GM19193 (cell line): ENCODE measurements around the gene EYA4.

Experiments used
- POLR2A ChIP-seq: IDR thresholded peaks from 4 replicates; pipeline ENCODE4 v1.6.1; 2011; ENCODE audit not compliant: insufficient read depth, insufficient read length; ENCODE audit errors: extremely low read depth

Gene EYA4

DNA sequence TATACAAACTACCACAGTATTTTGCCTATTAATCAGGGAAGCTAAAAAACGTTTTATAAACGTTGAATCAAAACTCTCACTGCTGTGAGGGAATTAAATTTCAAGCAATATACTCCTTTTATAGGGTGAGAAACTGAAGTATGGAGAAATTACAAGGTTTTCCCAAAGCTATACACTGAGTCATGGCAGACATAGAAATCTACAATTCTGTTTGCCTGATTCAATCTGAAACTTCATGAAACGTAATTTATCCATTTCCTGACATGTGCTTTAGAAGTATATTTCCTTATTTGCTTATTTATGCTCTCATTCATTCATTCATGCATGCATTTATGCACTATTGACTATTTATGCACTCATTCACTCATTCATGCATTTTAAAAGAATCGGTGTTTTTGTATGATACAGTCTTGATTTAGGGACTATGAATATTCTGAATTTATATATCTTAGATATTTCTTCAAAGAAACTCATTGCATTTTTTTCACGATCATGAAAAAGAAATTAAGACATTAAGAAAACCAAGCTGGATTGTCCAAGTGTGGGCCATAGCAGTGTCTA is 16.5 kb downstream of the EYA4 start:
- TF ChIP-seq POLR2A, result no peak

DNA sequence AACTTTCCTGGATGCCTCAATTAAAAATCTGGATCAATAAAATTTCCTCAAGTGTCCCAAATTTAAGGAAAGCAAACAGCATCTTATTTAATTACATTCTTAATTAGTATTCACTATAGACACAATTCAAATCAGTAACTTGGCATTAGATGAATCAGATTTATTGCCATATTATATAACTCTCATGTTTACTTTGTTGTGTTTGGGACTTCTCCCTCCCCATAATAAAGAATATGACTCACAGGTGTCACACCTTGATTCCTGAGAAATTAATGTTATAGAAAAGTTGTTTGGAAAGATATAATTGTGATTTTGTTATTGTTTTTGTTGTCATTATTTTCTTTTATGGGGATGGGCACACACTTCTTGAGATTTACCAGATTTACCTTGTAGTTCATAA is 18.4 kb downstream of the EYA4 start:
- no peak for TF ChIP-seq POLR2A

DNA sequence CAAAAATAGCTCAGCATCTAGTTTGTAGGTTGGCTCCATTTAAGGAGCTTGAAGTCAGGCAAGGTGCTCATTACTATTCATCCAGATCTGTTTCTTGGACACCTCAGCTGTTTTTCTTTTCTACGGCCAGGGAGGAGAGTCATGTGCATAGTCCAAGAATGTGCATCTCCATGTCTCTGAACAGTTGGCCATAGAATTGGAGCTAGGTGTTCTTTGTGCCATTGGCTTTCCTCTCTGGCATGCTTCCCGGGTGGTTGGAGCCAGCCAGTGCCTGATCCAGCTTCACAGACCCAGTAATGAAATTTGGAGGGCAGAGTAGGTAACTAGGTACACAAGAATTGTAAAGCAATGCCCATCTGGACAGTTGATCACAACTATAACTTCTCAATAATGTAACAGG is 21.6 kb downstream of the EYA4 start:
- no peak for TF ChIP-seq POLR2A

DNA sequence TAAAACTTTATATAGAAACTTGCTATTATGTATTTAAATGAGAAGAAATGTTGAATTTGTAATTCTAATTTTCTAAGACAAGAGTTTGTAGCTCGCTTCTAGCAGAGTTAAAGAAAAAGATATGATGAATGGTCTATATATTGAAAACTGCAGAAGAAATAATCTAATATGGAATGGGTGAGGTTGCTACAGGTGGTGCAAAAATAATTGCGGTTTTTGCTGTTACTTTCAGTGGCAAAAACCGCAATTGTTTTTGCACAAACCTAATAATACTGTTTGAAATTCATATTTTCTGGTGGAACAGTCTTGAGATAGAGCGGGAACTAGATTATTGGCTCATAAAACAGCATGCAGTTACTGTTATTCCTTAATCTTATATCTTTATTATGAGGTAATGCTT is 23.9 kb downstream of the EYA4 start:
- no peak for TF ChIP-seq POLR2A

DNA sequence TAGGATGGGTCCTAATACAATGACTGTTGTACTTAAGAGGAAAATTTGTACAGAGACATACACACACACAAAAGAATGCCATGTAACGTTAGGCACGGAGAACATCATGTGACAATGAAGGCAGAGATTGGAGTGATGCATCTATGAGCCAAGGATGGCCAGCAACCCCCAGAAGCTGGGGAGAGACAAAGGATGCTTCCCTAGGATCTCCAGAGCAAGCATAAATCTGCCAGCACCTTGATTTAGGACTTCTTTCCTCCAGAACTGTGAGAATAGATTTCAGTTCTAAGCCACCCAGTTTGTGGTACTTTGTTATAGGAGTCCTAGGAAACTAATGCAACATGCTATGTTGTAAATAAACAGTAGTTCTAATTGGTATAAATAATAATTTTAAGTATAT is 25.0 kb downstream of the EYA4 start:
- TF ChIP-seq POLR2A, result no peak

DNA sequence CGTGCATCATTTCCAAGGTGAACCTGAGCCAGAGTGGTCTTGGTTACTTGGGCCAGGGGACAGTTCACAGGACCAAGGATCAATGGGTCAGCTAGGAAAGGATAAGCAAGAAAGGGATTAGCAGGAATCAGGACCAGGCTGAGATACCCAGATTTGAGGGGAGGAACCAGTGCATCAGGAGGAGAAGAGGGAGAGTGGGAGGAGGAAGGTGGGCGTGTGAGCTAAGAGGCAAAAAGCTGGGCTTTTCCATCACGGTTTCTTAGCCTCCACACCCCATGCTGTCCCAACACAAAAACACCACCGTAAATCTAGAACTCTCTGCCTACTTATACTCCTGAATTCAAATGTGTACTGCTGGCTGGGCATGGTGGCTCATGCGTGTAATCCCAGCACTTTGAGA is 27.5 kb downstream of the EYA4 start:
- no peak for TF ChIP-seq POLR2A

DNA sequence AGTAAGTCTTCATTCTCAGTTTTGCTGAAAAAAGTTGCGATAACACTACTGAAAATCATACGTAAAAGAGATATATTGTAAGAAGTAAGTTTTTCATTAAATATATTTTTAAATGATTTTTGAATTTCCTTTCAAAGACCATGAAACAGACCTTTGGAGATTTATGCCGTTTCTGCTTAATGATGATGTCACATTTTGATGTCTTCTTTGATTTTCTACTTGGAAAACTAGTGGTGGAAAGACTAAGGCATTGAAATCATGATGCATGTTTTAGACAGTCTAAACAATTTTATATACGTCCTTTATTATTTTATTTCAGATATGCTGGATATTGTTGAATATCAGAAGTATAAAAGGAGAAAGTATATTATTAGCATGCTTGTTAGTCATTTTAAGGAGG is 33.7 kb downstream of the EYA4 start:
- no peak for TF ChIP-seq POLR2A

DNA sequence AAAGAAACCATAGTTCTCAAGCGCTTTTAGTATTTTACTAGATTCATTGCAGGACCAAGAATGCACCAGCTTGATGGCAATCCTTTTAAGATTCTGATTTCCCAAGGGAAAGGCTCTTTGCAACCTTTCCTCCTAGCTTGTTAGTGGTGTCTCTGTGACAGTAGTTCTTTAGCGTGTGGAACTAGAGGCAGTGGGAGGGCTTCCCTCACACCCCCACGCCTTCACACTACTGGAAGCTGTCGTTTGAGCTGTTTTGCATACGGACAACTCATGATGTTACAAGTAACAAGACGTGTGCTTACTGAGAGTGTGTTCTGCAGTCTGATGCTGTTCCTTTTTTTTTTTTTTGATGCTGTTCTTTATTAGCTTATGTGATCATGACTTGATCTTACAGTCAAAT is 34.1 kb downstream of the EYA4 start:
- TF ChIP-seq POLR2A, result no peak

DNA sequence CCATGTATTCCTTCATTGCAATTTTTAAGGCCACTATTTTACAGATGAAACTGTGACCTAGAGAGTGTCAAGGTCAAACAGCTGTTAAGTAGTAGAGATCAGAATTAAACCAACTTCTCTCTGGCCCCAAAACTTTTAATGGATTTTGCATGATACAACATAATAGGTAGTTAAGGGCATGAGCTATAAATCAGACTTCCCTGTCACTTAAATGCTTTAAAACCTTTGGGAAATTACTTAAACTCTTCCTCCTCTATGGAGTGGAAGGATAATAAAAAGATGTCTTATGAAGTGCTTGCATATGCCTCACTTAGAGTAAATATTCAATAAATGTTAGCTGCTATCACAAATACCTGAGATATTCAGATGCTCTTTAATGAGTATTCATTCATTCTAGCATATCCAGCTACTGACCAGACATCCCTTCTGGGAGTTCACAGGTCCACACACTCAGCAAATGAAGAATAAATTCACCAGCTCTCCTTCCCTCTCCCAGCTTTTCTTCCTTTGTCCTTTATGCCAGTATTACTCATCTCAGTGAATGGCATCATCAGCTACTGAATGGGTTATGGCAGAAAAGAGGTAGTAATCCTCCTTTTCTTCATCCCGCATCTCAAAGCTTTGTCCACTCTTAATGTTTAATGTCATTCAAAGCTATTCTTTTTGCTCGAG is 36.2 kb downstream of the EYA4 start:
- TF ChIP-seq POLR2A, result no peak

DNA sequence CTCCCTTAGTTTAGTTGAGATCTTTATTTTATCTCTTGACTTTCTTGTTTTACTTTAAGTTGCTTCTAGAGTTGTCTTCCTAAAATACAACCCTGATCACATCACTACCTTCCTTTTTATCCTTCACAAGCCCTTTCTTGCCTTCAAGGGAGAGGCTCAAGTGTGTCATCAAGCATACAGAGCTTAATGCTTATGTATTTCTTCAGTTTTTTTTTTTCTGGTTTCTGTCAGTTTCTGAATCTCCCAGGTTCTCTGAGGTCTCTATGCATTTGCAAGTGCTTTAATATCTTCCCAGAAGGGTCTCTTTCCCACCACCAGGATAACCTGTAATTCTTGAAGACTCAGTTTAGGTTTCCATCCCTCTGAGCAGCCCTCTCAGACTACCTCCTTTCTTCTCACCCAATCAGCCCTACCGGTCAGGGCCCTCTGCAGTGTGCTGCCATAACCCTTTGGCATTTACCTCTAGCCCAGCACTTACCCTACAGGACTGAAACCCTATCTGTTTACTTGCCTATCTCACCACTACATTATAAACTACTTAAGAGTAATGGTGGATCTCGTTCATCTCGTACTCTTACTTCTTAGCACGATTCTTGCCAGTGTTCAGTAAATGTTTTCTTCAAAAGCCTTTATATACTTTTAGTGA is 36.9 kb downstream of the EYA4 start:
- no peak for TF ChIP-seq POLR2A

DNA sequence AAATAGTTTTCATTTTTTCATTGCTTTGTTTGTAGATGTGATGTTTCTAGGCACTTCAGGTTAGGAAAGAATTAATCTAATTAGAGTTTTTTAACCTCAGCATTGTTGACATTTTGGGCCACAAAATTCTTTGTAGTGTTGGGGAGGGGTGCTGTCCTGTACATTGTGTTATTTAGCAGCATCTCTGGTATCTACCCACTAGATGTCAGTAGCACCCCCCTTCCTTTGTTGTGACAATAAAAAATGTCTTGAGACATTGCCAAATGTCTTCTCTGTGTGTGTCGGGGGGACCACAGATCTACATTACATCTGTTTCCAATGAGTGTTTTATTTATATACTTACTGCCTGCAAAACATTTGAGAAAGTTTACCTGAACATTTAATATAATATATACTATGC is 45.6 kb downstream of the EYA4 start:
- TF ChIP-seq POLR2A, result no peak

DNA sequence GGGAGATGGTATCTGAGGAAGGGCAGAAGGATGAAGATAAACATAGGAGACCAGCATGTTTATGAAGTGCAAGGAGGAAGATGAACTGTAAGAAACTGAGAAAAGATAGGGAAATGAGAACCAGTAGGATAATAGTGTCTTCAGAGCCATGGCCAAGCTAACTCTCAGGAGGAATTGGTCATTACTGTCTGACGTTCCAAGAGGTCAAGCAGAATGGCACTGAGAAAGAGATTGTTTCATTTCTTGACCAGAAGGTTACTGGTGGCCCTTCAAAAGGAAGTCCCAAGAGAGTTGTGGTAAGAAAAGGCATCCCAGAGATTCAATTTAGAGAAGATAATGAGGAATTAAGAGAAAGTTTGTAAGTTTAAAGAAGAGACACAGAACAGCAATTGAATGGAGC is 47.5 kb downstream of the EYA4 start:
- TF ChIP-seq POLR2A, result no peak

DNA sequence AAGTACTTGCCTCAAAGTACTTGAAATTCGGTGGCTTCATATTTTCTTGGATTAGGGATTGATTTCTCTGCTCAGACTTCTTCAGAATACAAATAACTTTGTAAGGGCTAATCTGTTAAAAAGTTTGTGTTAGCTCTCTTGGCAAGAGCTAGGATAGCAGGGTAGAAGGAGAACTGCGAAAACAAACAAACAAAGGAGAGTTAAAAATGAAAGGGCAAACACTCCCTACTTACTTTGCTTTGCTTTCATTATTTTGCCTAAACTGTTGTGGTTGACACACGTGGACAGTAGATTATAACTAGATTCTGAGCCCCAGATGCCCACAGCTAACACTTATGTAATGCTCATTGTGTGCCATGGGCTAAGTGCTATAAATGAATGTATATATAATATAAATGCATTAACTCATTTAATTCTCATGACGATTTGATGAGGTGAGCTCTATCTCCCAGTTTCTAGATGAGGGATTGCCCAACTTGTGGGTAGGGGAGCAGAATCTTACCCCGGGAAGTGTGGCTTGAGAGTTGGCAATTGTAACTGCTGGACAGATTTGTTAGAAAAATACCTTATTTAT is 48.7 kb downstream of the EYA4 start:
- no peak for TF ChIP-seq POLR2A

DNA sequence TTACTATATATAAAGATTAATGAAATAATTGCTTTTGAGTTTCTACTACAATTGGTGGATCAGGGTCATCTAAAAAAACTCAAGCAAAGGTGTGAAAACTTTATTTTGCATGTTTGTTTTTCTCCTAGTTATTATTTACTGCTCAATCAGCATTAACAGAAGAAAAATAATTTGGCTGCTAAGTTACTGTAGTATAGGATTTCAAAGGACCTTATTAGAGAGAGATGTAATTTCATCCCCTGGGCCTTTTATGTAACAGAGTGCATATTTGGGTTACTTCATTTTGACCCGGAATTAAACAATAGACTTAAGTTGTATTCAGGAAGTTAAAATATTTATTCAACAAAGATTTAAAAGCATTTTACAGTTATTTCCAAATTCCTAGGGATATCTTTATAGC is 49.8 kb downstream of the EYA4 start:
- no peak for TF ChIP-seq POLR2A

DNA sequence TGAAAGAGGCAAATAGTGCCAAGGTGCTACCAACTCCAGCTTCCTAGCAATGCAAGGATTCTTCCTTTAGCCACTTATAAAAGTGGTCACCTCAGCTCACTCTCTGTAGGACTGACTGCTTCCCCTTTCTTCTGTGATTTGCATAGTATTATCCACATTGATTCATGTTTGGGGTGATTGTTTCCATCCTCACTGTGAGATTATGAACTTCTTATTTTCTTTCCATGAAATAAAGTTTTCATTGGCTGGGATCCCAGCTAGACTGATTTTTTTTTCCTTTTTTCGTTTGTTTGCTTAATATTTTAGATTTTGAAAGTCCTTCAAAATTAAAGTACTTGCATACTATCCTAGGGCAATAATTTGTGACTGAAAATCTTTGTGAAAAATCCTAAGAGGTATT is 50.5 kb downstream of the EYA4 start:
- TF ChIP-seq POLR2A, result no peak

DNA sequence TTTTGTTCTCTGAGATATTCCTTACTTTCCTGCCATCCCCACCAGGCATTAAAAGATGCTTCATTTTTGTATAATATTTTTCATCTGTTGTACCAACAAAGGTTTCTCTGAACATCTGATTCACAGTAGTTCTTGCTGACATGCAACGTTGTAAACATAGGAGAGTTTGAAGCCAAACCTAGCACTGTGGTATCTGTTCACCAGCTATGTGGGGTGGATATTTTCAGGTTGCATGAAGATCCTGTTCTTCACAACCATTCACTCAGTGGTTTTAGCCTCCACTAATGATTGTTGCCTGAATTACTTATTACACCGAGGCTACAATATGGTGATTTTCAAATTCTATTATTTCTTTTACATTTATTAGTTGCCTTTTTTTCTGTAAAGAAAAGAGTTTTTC is 56.5 kb downstream of the EYA4 start:
- no peak for TF ChIP-seq POLR2A

DNA sequence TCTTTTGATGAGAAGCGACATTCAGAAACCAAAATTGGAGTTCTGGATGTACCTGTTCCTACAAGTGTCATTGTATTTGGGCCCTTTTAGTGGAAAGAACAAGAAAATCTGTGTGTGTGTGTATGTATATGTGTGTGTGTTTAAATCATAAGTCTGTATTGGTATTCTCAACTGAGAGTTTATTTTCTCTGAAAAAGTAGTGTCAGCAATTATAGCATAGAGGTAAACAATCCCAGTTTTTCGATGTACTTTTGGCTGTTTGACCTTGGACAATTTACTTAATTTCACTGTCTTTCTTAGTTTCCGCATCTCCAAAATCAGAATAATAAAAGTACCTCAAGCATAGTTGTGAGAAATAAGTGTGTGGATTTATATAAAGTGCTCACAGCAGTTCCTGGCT is 57.2 kb downstream of the EYA4 start:
- TF ChIP-seq POLR2A, result no peak

DNA sequence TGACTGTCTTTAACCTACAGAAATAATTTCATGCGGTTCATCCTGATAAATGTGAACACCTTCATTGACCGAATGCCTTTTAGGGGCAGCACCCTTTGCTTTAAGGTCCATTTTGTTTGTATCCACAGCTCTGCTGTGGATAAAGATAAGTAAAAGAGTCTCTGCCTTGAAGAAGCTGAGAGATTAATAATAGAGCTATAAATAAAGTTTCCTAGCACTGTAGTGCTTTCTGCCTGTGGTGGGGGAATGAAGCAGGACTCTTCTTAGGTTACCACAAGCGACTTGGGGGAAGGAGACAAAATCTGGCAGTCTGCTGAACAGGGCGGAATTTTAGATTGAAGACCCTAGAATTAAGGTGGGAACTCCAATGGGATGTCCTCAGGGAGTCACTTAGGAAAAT is 57.6 kb downstream of the EYA4 start:
- TF ChIP-seq POLR2A, result no peak
